ENCODE data around the gene CCNB1.
"Not testable (repeated sequence)": the region's sequence is repeated elsewhere in the genome, so short reads cannot be mapped to it uniquely, and the experiment has no call there.

Gene CCNB1

DNA sequence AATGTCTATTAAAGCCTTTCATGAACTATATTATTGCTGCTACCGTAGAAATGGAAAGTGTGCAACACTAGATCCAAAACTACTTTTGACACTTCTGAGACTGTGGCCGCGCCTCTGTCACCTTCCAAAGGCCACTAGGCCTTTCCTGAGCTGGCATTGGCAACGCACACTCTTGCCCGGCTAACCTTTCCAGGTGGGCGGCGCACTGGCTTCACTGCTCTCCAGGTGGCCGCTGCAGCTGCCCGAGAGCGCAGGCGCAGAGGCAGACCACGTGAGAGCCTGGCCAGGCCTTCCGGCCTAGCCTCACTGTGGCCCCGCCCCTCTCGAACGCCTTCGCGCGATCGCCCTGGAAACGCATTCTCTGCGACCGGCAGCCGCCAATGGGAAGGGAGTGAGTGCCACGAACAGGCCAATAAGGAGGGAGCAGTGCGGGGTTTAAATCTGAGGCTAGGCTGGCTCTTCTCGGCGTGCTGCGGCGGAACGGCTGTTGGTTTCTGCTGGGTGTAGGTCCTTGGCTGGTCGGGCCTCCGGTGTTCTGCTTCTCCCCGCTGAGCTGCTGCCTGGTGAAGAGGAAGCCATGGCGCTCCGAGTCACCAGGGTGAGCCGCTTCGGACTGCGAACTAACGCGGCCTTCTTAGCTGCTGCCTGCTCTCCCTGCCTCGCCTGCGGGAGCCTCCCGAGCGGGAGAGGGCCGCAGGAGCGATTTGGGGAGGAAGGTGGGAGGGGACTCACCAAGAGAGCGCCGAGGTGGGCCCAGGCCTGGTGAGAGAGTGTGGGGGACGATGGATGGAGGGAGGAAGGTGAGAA is at the start of gene CCNB1:
Gene CCNB1, plus strand, starts transcription at position 465 of the 807 bp plus-strand sequence. Its CDS starts 113 bp downstream, at position 578.
- peak; percentile 98 for DNase-seq

DNA sequence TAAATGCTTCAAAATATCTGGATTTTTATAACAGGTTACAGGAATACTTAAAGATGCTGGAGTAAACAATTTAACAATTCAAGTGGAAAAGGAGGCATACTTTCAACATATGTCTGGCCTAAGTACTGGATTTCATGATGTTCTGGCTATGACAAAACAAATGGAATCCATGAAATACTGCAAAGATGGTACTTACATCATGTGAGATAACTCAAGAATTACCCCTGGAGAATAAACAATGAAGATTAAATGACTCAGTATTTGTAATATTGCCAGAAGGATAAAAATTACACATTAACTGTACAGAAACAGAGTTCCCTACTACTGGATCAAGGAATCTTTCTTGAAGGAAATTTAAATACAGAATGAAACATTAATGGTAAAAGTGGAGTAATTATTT is 37.5 kb upstream of the CCNB1 start:
- DNase-seq: peak; percentile 77

- DNase-seq: peak; percentile 60
These were observed 36.7 kb upstream of the CCNB1 start for GRCh38 chr5:69130241-69130640.

- no peak for DNase-seq
These were observed 35.6 kb upstream of the CCNB1 start for GRCh38 chr5:69131304-69131703.

GRCh38 chr5:69134126-69134525 is 32.8 kb upstream of the CCNB1 start:
- DNase-seq: no peak

GRCh38 chr5:69136293-69136692 is 30.7 kb upstream of the CCNB1 start:
- DNase-seq: no peak

- not testable (repeated sequence) for DNase-seq
These were observed 29.7 kb upstream of the CCNB1 start for GRCh38 chr5:69137208-69137607.

DNA sequence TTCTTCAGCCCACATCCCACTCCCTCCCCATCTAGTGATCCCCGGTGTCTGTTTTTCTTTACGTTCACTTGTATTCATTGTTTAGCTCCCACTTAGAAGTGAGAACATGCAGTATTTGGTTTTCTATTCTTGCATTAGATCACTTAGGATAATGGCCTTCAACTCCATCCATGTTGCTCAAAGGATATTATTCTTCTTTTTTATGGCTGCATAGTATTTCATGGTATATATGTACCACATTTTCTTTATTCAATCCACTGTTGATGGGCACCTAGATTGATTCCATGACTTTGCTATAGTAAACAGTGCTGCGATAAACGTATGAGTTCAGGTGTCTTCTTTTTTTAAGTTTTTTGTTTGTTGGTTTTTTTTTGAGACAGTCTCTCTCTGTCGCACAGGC is 29.1 kb upstream of the CCNB1 start:
- DNase-seq: no peak

DNA sequence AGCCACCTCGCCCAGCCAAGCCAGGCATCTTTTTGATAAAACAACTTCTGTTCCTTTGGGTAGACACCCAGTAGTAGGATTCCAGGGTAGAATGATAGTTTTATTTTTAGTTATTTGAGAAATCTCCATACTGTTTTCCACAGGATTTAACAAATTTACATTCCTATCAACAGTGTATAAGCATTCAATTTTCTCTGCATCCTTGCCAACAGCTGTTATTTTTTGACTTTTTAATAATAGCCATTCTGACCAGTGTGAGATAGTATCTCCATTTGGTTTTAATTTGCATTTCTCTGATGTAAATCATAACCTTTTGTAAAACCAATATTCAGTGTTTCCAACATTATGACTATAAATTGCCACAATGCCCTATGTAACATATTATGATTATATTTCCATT is 28.2 kb upstream of the CCNB1 start:
- no peak for DNase-seq

DNA sequence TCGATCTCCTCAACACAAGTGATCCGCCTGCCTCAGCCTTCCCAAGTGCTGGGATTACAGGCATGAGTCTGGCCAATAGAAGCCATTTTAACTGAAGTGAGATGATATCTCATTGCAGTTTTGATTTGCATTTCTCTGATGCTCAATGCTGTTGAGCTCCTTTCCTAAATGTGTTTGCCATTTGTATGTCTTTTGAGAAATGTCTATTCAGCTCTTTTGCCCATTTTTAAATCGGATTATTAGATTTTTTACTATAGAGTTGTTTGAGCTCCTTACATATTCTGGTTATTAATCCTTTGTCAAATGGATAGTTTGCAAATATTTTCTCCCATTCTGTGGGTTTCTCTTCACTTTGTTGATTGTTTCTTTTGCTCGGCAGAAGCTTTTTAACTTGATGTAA is 26.7 kb upstream of the CCNB1 start:
- DNase-seq: not testable (repeated sequence)

GRCh38 chr5:69140827-69141226 is 26.1 kb upstream of the CCNB1 start:
- no peak for DNase-seq

DNA sequence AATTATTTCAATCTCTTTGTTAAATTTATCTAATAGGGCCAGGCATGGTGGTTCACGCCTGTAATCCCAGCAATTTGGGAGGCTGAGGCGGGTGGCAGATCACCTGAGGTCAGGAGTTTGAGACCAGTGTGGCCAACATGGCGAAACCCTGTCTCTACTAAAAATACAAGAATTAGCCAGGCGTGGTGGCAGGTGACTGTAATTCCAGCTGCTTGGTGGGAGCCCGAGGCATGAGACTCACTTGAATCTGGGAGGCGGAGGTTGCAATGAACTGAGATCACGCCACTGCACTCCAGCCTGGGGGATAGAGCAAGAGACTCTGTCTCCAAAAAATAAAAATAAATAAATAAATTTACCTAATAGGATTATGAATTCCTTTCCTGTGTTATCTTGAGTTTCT is 18.4 kb upstream of the CCNB1 start:
- DNase-seq: not testable (repeated sequence)

DNA sequence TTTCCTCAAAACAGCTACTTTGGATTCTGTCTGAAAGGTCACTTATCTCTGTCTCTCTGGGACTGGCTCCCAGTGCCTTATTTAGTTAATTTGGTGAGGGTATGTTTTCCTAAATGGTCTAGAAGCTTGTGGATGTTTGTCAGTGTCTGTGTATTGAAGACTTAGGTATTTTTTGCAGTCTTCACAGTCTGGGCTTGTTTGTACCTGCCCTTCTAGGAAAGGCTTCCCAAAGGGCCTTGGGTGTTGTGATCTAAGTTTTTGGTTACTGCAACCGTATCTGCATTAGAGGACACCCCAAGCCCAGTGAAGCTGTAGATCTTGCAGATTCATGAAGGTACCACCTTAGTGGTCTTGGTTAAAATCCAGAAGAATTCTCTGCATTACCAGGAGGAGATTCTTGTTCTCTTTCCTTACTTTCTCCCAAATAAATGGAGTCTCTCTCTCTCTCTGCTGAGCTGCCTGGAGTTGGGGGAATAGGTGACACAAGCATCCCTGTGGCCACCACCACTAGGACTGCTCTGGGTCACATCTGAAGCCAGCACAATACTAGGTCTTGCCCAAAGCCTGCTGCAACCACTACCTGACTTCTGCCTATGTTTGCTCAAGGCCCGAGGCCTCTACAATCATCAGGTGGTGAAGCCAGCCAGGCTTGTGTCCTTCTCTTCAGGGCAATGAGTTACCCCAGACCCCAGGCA is 17.8 kb upstream of the CCNB1 start:
- DNase-seq: no peak

- DNase-seq: no peak
These were observed 17.3 kb upstream of the CCNB1 start for GRCh38 chr5:69149676-69150010.

DNA sequence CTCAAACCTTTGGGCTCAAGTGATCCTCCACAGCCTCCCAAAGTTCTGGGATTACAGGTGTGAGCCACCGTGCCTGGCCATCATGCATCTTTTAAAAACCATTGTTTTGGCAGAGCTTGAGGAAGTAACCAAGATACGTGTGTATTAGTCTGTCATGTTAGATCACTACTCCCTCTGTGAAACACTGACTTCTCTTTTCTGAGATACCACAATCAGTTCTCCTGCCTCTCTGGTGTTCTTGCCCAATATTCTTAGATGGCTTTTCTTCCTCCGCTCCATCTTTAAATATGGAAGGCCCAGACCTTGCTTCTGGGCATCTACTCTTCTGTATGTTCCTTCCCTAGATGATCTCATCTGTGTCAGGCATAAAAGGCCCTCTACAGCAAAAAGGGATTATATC is 14.2 kb upstream of the CCNB1 start:
- DNase-seq: no peak

- no peak for DNase-seq
These were observed 10.5 kb upstream of the CCNB1 start for GRCh38 chr5:69156456-69156855.

GRCh38 chr5:69158039-69158438 is 8.9 kb upstream of the CCNB1 start:
- no peak for DNase-seq

GRCh38 chr5:69160651-69161050 is 6.3 kb upstream of the CCNB1 start:
- DNase-seq: no peak

GRCh38 chr5:69167493-69167855 is 524 bp downstream of the CCNB1 start:
- DNase-seq: no peak

DNA sequence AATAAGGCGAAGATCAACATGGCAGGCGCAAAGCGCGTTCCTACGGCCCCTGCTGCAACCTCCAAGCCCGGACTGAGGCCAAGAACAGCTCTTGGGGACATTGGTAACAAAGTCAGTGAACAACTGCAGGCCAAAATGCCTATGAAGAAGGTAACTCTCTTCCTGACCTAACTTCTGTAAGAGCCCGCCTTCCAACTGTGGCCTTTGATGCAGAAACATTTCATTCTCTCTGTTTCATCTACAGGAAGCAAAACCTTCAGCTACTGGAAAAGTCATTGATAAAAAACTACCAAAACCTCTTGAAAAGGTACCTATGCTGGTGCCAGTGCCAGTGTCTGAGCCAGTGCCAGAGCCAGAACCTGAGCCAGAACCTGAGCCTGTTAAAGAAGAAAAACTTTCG is 979 bp downstream of the CCNB1 start:
- DNase-seq: no peak

DNA sequence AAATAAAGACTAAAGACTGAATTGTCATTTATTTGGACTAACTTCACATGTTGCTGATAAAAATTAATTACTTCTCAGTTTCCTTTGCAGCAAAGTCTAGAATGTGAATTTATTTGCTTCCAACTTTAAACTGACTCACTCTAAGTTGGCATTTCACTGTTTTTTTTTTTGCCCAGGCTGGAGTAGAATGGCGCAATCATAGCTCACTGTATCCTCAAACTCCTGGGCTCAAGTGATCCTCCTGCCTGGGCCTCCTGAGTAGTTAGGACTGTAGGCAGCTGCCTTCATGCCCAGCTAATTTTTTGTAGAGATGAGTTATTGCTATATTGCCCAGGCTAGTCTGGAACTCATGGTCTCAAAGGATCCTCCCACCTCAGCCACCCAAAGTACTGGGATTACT is 3.5 kb downstream of the CCNB1 start:
- no peak for DNase-seq

GRCh38 chr5:69170969-69171368 is 4.0 kb downstream of the CCNB1 start:
- DNase-seq: no peak

GRCh38 chr5:69181659-69182293 is 14.8 kb downstream of the CCNB1 start:
- not testable (repeated sequence) for DNase-seq

GRCh38 chr5:69184621-69185020 is 17.7 kb downstream of the CCNB1 start:
- no peak for DNase-seq

Measured in NCI-H226 (cell line).